NOMO-1 (cell line): Measurements from ENCODE around the gene OMG.
A peak's percentile ranks its signal among the peaks of the same experiment; 100 is the strongest.
"Not testable (repeated sequence)": the region's sequence is repeated elsewhere in the genome, so short reads cannot be mapped to it uniquely, and the experiment has no call there.

Experiments
- DNase-seq, 2 experiments: peaks; one replicate each; lab custom pipeline; 2025; ENCODE audit not compliant: unreplicated experiment in 2 of 2; lab: John Stamatoyannopoulos, UW

Gene OMG, protein sequence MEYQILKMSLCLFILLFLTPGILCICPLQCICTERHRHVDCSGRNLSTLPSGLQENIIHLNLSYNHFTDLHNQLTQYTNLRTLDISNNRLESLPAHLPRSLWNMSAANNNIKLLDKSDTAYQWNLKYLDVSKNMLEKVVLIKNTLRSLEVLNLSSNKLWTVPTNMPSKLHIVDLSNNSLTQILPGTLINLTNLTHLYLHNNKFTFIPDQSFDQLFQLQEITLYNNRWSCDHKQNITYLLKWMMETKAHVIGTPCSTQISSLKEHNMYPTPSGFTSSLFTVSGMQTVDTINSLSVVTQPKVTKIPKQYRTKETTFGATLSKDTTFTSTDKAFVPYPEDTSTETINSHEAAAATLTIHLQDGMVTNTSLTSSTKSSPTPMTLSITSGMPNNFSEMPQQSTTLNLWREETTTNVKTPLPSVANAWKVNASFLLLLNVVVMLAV

DNA sequence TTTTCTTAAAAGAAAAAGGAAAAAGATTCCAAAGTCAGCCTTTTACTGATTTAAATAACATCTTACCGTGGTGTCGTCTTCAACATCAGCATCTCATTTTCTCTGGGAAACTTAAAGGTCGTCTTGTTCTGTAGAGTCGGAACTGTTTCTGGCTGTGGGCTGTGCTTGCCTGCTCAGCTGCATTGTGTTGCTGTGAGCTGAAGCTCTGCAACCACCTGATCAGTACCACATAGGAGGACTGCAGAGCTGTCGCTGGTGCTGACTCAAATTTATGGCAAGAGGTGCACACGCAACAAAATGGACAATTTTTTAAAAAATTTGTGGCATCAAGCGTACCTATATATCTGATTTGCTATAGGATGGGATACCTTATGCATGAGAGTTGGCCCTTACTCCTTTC, at the start of gene OMG:
OMG (minus strand) TSS at position 150 of the 400 bp plus-strand sequence. CDS start 908 bp downstream, outside the sequence.
- no peak for DNase-seq

DNA sequence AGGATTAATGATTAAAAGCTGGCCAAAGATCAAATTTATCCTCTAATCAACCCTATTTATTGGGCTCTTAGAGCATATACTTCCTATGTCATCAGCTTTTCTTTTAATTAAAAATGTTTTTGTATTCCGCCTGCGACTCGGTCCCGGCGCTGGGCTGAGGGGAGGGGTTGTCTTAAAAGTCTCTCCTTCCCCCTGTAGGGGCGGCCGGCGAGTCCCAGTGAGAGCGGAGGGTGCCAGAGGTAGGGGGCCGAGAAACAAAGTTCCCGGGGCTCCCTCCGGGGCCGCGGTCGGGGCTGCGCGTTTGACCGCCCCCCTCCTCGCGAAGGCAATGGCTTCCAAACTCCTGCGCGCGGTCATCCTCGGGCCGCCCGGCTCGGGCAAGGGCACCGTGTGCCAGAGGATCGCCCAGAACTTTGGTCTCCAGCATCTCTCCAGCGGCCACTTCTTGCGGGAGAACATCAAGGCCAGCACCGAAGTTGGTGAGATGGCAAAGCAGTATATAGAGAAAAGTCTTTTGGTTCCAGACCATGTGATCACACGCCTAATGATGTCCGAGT, 48.2 kb upstream of the OMG start:
- DNase-seq = not testable (repeated sequence)

DNA sequence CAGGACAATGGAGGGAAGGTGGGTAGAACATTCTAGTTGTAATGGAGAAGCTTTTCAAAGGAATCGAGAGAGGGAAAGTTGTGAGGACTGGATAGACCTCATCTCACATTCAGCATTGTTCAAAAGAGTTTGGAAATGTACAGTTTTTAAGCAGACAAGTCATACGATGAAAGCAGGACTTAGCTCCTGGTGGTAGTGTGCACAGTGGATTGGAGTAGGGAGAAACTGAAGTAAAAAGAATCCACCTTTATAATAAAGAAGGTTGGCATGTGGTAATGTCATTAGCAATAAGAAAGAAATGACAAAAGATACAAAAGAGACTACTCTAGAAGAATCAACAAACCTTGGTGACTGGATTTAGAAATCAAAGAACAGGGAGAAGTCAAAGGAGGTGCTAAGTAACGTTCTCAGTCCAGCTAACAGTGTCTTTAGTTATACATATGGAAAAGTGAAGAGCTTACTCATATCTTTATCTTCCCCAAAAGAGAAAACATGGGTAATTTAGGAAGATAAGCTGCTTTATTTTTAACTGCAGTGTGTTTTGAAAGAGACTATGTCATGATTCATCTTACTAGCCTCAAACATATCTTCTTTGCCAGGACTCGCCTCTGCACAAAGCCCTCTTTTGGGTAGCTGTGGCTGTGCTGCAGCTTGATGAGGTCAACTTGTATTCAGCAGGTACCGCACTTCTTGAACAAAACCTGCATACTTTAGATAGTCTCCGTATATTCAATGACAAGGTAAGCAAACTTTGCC, 43.0 kb upstream of the OMG start:
- DNase-seq = peak; percentile 10 to 77

DNA sequence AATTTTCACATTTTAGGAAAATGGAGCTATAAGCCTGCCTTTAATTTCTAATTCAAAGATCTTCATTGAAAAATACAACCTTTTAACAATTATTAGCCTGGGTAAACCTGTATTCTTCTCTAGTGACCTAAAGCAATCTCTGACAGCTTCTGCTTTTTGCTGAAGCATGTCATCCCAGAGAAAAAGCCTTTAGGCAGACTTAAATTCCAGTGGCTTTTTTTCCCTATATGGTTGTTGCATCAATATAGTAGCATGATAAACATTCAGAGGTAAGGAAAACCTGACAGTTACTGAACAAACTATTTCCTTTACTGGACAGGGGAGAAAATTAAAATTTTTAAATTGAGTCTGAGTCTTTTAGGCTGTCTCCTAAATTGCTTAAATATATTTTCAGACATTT, 32.2 kb upstream of the OMG start:
- DNase-seq = no peak

DNA sequence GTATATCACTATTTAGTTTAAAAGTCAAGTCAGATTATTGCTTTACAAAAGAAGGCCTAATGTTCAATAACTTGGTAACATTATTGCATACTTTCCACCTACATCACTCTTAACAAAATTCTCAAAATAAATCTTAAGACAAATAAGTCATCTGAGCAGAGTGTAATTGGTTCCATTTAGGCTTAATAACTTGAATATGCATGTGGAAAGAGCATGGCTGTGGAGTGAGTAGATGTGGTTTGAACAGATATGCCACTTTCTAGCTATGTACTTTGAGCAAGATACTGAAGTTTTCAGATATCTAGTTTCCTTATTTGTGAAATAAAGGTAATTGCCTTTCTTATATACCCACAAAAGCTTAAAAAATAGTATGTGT, 31.1 kb upstream of the OMG start:
- DNase-seq = no peak

DNA sequence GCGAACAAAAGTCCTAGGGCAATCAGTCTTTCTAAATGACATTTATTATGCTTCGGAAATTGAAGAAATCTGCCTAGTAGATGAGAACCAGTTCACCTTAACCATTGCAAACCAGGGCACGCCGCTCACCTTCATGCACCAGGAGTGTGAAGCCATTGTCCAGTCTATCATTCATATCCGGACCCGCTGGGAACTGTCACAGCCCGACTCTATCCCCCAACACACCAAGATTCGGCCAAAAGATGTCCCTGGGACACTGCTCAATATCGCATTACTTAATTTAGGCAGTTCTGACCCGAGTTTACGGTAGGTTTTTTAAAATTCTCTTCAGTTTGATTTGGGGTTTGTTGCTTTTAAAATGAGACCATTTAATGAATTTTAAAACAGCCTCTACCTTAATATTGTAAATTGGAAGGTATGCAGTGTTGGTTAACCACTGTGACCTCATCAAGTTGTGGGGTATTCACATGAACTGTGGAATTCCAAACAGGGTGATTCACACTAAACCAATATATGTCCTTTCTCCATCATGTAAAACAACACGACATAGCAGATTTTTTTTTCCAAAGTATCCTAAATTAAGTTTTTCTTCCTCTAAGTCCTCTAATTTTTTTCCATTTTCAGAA, 30.6 kb upstream of the OMG start:
- DNase-seq = no peak

DNA sequence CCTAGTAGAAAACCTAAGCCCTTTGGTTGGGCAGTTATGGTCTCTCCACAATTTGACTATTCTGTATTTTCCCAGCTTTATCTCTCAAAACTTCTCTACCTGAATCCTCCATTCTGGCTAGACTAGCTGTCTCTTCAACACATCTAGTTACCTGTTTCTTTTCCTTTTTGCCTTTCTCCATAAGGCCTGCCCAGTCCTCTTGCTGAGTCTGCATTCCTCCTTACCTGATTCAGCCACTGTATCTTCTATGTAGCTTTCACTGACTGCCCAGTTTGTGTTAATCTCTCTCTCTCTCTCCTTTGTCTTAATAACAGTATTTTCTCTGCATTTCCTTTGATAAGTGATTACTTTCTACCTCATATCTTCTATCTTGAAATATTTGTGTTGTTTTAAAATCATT, 26.5 kb upstream of the OMG start:
- no peak for DNase-seq

DNA sequence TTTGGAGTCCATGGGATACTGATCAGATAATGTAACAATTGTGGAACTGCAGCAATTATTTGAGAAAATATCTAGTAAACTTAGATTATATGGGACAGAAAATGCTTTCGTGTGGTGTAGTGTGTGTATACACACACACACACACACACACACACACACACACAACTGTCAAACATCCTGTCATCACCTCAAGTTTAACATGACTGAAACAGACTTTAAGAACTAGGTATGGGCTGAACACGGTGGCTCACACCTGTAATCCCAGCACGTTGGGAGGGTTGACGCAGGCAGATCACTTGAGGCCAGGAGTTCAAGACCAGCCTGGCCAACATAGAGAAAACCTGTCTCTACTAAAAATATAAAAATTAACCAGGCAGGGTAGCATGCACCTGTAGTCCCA, 24.9 kb upstream of the OMG start:
- no peak for DNase-seq

DNA sequence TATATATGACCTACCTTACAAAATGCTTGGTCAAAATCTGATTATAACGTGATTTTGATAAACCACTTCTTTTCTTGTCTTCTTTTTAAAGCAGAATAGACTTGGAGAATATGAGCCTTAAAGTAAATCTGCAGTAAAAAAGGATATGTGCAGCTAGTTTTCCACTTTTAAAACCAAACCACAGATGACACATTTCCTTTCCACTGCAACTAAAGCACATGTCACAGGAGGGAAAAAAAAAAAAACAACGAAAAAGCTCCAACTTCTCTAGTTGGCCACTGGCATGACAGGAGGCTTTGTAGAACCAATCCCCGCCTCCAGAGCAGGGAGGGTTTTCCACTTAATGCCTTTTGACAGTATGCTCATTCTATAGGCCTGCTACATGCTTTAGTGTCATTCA, 24.4 kb upstream of the OMG start, which contains the start of gene EVI2A:
EVI2A (minus strand) TSS at position 142 of the 400 bp plus-strand sequence. CDS start 2,609 bp downstream, outside the sequence.
- peak; percentile 81 to 96 for DNase-seq

DNA sequence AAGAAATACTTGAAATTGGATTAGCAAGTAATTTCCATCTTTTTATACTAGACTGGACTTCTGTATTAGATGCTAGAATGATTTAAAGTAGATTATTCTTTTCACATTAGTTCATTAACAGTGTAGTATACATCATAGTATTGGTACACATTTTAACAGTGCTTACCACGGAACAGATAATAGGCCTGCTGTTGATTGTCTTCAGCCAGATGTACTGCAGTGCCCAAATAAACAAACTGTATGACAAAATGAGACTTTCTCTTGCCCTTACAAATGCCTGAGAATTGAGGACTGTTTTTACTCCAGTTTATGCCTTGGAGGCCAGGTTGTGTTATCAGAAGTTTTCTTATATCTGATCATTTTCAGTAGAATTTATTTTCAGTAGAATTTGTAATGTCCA, 23.8 kb upstream of the OMG start:
- DNase-seq = peak in 1 of 2 experiments; percentile 19

DNA sequence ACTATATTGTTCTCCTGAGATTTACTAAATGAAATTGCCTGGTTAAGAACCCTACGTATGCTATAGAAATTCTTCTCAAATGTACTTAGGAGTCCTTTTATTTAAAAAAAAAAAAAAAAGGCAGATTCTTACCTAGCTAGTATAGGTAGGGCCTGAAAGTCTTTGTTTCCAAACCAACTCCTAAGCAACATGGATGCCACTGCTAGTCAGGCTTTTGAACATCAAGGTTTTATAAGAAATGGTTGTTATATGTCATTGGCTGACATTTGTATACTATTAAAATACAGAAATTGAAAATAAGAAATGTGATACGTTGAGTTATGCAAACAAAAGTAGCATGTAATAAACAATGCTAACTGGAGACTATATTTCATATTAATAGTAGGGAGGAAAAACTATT, 23.2 kb upstream of the OMG start:
- no peak for DNase-seq

DNA sequence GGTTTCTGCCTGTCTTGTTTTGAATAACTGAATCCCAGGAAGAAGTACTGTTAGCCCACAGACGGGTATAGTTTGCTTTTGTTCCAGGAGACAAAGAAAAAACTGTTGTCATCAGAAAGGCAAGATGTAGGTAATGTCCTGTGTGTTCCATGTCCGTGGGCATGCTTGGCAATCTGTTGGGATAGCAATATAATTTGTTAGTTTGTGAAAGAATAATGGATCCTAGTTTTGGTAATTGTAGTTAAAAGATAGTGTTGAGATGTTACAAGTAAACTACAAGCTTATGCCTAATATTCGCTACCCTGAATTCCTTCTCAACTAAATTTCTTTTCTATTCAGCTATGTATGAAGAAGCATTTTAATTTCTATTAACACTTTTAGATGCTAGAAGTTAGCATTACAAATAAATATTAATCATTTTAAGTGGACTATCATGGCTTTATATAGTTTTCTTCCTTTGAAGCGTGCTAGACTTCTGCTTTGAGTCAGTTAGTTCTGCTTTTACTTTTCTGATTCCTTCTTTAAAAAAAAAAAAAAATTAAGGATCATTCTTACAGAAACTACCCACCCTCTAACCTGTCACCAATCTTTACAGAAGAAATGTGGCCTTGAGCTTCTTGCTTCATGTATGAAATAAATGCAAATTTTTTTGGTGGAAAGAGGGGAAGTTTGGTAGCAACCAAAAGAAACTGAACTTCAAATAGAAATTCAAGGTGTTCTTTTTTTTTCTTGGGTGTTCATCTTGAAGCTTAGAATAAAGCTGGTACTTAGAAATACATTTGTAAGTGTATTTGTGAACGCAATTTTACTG, 22.0 kb upstream of the OMG start:
- DNase-seq = peak; percentile 65 to 87

DNA sequence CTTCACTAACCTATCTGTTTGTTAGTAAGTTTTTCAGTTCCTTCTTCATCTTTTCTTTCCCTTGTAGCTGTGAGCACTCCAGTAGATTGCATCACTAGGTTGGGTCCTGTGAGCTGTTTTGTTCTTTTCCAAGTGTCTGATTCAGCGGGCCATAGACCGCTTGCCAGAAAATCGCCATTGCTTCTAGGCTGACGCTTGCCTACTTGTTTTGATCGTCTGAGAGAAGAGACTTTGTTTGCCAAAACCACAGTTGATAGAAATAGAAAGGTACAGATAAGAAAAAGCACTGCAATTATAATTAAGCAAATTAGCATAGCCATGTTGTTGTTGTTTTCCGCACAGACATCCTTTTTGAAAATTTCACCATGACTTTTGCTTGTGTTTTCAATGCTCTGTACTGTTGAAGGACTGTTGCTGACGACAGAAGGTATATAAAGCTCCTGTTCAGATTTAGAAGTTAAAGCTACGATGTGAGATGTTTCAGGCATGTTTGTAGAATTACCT, 21.3 kb upstream of the OMG start:
- DNase-seq = peak; percentile 75 to 88

DNA sequence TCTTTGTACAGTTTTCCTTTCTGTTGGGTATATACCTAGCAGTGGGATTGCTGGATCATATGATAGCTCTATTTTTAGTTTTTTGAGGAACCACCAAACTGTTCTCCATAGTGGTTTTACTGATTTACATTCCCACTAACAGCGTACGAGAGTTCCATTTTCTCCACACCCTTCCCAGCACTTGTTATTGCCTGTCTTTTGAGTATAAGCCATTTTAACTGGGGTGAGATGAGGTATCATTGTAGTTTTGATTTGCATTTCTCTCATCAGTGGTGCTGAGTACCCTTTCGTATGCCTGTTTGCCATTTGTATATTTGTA, 17.7 kb upstream of the OMG start:
- no peak for DNase-seq

DNA sequence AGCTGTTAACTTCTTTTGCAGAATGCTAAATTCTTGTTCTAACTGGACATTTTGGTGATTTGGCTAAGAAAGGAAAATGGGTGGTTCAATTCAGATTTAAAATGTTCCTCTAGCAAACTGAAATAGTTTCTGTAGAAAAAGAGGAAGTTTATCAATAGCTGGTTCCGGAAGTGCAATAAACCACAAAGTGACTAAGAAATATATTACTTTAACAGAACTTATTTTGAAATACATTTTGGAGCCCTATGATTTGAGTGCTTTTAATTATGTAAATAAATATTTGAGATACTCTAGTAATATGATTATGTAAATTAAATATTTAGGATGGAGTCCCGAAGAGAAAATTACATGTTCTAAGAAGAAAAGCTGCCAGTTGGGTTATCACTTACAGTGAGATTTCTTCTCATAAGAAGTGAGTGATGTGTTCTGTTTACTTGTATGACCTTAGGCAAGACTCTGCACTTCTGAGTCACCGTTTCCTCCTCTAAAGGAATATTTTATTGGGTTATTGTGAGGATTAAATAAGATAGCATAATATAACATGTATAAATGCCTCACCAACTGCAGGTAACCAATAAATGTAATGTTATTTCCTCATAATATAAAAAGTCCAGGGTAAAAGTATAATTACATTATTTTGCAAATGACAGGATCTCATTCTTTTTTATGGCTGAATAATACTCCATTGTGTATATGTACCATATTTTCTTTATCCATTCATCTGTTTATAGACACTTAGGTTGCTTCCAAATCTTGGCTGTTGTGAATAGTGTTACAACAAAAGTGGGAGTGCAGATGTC, 17.1 kb upstream of the OMG start, which contains the start of gene EVI2B:
EVI2B (minus strand) TSS at position 73 of the 800 bp plus-strand sequence. CDS start 8,445 bp downstream, outside the sequence.
- DNase-seq = peak; percentile 73 to 98

DNA sequence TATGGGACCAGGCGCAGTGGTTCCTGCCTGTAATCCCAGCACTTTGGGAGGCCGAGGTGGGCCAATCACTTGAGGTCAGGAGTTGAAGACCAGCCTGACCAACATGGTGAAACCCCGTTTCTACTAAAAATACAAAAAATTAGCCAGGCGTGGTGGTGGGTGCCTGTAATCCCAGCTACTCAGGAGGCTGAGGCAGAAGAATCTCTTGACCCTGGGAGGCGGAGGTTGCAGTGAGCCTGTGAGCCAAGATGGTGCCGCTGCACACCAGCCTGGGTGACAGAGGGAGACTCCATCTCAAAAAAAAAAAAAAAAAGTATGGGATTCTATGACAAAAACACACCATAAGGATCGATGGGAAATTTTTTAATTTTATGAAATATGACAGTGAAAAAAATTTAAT, 15.2 kb upstream of the OMG start:
- DNase-seq = not testable (repeated sequence)

DNA sequence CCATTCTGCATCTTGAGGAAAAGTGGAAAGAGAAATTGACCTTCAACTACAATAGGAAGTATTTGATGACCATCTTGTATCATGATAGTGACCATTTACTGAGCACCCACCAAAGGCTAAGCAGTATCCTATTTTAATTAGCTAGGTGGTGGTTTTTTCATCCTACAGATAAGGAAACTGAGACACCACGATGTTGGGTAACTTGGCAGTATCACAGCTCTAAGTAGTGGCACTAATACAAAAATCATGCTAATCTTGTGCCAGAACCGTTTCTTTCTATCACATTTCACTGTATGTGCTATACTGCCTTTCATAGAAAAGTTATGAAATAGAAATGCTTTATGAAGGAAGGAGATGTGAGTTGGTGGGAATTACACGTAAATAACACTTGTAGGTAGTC, 14.5 kb upstream of the OMG start:
- no peak for DNase-seq

DNA sequence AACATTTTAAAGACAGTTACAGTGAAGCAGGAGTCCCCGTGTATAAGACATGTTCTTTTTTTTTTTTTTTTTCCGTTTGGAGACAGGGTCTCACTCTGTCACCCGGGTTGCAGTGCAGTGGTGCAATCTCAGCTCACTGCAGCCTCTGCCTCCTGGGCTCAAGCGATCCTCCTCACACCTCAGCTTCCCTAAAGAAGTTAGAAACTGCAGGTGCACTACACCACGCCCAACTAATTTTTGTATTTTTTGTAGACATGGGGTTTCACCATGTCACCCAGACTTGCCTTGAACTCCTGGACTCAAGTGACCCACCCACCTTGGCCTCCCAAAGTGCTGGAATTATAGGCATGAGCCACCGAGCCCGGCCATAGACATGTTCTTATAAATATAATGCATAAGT, 13.8 kb upstream of the OMG start:
- DNase-seq = no peak

DNA sequence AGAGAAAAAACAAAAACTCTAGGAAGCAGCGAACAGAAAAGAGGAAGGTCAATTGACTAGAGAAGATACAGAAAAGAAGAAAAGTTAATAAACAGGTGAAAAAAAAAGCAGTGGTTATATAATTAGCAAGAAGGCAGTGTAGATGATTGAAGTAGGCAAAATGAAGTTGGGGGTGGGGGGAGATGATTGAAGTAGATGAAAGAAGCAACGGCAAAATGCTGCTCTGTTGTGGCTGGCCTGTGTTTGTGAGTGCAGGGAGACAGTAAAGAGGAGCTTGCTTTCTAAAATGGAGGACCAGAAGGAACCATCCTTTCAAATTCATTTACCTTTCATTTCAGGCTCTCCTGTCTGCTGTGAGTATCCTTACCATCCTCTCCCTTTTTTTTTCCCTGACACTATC, 13.2 kb upstream of the OMG start:
- DNase-seq = peak in 1 of 2 experiments; percentile 44
